Astrocyte (in vitro differentiated cells and primary cell): Measurements from ENCODE around the gene DGKG.

Source experiments
- CTCF ChIP-seq: IDR thresholded peaks from 2 replicates; pipeline ENCODE4 v1.5.1; 2011; ENCODE audit warnings: low read depth, mild to moderate bottlenecking, inconsistent platforms, low read length, moderate library complexity; ENCODE audit not compliant: insufficient read depth
- EZH2 ChIP-seq: IDR thresholded peaks from 2 replicates; pipeline ENCODE4 v1.6.1; 2012; ENCODE audit warnings: mild to moderate bottlenecking, low read length, inconsistent platforms; ENCODE audit not compliant: insufficient read depth

- no peak for TF ChIP-seq CTCF
- TF ChIP-seq EZH2 = no peak
These were observed 143.6 kb downstream of the DGKG start for GRCh38 chr3:186218421-186218820.
